Neuronal stem cell (in vitro differentiated cells): Measurements from ENCODE around the gene FCGBP.
"Not testable (repeated sequence)": the region's sequence is repeated elsewhere in the genome, so short reads cannot be mapped to it uniquely, and the experiment has no call there.

Experiments used
- DNase-seq: peaks from one replicate; pipeline ENCODE4 v3.0.0-alpha.2; 2013; ENCODE audit warnings: low spot score
- H2AFZ ChIP-seq: one replicate; pipeline ENCODE4 v1.6.1; 2013; ENCODE audit warnings: mild to moderate bottlenecking, low read length, inconsistent platforms
- H2AK5ac ChIP-seq: 2 replicates; pipeline ENCODE4 v1.6.1; 2013; ENCODE audit warnings: low read depth, mild to moderate bottlenecking, inconsistent platforms, low read length, moderate library complexity, mixed read lengths
- H2BK120ac ChIP-seq: 2 replicates; pipeline ENCODE4 v1.6.1; 2013; ENCODE audit warnings: low read depth, mild to moderate bottlenecking, inconsistent platforms, low read length, moderate library complexity, mixed read lengths
- H2BK12ac ChIP-seq: one replicate; pipeline ENCODE4 v1.6.1; 2013; ENCODE audit warnings: low read length, inconsistent platforms
- H2BK15ac ChIP-seq: 2 replicates; pipeline ENCODE4 v1.6.1; 2013; ENCODE audit warnings: mild to moderate bottlenecking, low read length, inconsistent platforms, mixed read lengths
- H2BK5ac ChIP-seq: one replicate; pipeline ENCODE4 v1.6.1; 2013; ENCODE audit warnings: inconsistent platforms, mild to moderate bottlenecking, low read length, moderate library complexity
- H3K14ac ChIP-seq: one replicate; pipeline ENCODE4 v1.6.1; 2013; ENCODE audit warnings: low read length, inconsistent platforms
- H3K18ac ChIP-seq: 2 replicates; pipeline ENCODE4 v1.6.1; 2013; ENCODE audit warnings: low read length, inconsistent platforms
- H3K23ac ChIP-seq: 2 replicates; pipeline ENCODE4 v1.6.1; 2013; ENCODE audit warnings: low read depth, mild to moderate bottlenecking, mixed read lengths, low read length, inconsistent platforms; ENCODE audit not compliant: poor library complexity
- H3K27ac ChIP-seq: replicated peaks from 3 replicates; pipeline ENCODE4 v1.5.1; 2013; ENCODE audit warnings: low read length, inconsistent platforms
- H3K27me3 ChIP-seq, 3 experiments: 2 replicates each; pipeline ENCODE4 v1.6.1; 2013; ENCODE audit warnings: low read length in 3 of 3, mild to moderate bottlenecking in 2 of 3, inconsistent platforms in 1 of 3, low read depth in 1 of 3, mixed read lengths in 1 of 3, moderate library complexity in 1 of 3; ENCODE audit not compliant: control insufficient read depth in 3 of 3, insufficient read depth in 3 of 3
- H3K36me3 ChIP-seq, 2 donors: replicated peaks in 1 of 2; 2 replicates each; pipeline ENCODE4 v1.6.1; 2013; ENCODE audit warnings: low read length in 2 of 2; ENCODE audit not compliant: control insufficient read depth in 2 of 2, insufficient read depth in 2 of 2
- H3K4ac ChIP-seq: 2 replicates; pipeline ENCODE4 v1.6.1; 2013; ENCODE audit warnings: inconsistent platforms, mild to moderate bottlenecking, low read length, moderate library complexity
- H3K4me1 ChIP-seq, 2 donors: 1 replicate in 1 of 2; 2 replicates in 1 of 2; pipeline ENCODE4 v1.6.1; 2013; ENCODE audit warnings: low read length in 2 of 2, low read depth in 1 of 2; ENCODE audit not compliant: control insufficient read depth in 2 of 2, insufficient read depth in 1 of 2
- H3K4me2 ChIP-seq: one replicate; pipeline ENCODE4 v1.6.1; 2013; ENCODE audit warnings: mild to moderate bottlenecking, low read length, inconsistent platforms; ENCODE audit not compliant: insufficient read depth, poor library complexity, severe bottlenecking
- H3K4me3 ChIP-seq, 2 donors: 2 replicates each; pipeline ENCODE4 v1.5.1; 2013; ENCODE audit warnings: low read length in 2 of 2, mild to moderate bottlenecking in 2 of 2, inconsistent platforms in 1 of 2, moderate library complexity in 1 of 2
- H3K79me1 ChIP-seq: one replicate; pipeline ENCODE4 v1.6.1; 2013; ENCODE audit warnings: low read depth, mild to moderate bottlenecking, inconsistent platforms, low read length, moderate library complexity
- H3K9ac ChIP-seq: one replicate; pipeline ENCODE4 v1.6.1; 2013; ENCODE audit warnings: mild to moderate bottlenecking, low read depth, low read length, inconsistent platforms; ENCODE audit not compliant: poor library complexity
- H3K9me3 ChIP-seq, 2 donors: replicated peaks in 1 of 2; 2 replicates each; pipeline versions ENCODE3 to v1.6.1; 2013; ENCODE audit warnings: low read length in 2 of 2, mild to moderate bottlenecking in 2 of 2, inconsistent platforms in 1 of 2, low read depth in 1 of 2, mixed read lengths in 1 of 2, moderate library complexity in 1 of 2; ENCODE audit not compliant: control insufficient read depth in 2 of 2, insufficient read depth in 1 of 2
- H4K8ac ChIP-seq: one replicate; pipeline ENCODE4 v1.6.1; 2013; ENCODE audit warnings: low read depth, mild to moderate bottlenecking, inconsistent platforms, low read length, moderate library complexity
- H4K91ac ChIP-seq: one replicate; pipeline ENCODE4 v1.6.1; 2013; ENCODE audit warnings: low read length, low read depth, mild to moderate bottlenecking, inconsistent platforms; ENCODE audit not compliant: poor library complexity
- WGBS, 2 donors: extraction: QIAGEN DNeasy Blood & Tissue Kit; methylation state at CpG; one replicate each; pipeline ENCODE4 v1.1.7; 2013; ENCODE audit warnings: missing lambda C conversion rate in 2 of 2, mixed read lengths in 1 of 2; ENCODE audit not compliant: insufficient read length in 2 of 2, insufficient replicate concordance in 1 of 2; ENCODE audit errors: extremely low coverage in 2 of 2; 5-methylcytosine and 5-hydroxymethylcytosine counted together

Gene FCGBP

DNA sequence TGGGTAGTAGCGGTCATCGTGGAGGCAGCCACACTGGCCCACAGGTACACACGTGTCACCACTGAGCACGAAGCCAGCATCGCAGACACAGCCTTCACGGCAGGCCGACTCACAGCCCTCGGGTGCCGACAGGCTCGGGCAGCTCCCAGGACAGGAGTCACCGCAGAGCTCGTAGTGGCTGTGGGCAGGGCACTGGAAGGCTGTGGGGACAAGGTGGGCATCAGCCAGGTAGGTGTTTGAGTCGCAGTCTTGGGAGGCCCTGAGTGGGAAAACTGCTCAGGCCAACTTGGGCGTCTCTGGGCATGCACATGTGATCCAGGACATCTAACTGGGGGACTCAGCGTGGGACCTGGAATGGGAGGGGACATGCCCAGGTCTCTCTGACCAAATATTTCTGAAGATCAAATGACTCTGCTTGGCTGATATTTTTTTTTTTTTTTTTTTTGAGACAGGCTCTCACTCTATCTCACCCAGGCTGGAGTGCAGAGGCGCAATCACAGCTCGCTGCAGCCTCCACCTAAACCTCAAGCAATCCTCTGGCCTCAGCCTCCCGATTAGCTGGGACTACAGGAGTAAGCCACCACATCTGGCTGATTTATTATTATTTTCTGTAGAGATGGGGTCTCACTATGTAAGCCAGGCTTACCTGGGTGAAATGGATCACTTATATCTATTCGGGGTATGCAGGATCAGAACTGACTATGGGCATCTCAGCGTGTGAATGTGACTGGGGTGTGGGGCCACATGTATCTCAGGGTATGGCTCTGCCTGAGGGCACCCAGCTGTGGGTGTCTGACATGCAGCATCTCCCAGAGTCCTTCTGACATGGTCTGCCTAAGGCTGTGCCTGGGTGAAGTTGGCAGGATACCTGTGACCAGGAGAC is 44.3 kb downstream of the FCGBP start:
- Histone ChIP-seq H3K9ac (peak overlapping the region; percentile 14), H3K18ac (peak overlapping the region; percentile 0)
- H2BK12ac ChIP-seq, H2AFZ ChIP-seq, H4K91ac ChIP-seq, H4K8ac ChIP-seq, H3K14ac ChIP-seq, H3K4me3 ChIP-seq, DNase-seq, H2AK5ac ChIP-seq, H3K27me3 ChIP-seq, H3K4me1 ChIP-seq, H3K36me3 ChIP-seq, H3K27ac ChIP-seq, H2BK15ac ChIP-seq, H3K79me1 ChIP-seq, H3K4ac ChIP-seq, H3K4me2 ChIP-seq, H3K9me3 ChIP-seq, H3K23ac ChIP-seq, H2BK120ac ChIP-seq, H2BK5ac ChIP-seq: not testable (repeated sequence)
- no CpG with 5 or more reads among the region's 20 CpGs for WGBS, 2 donors

GRCh38 chr19:39887456-39887951 is 46.9 kb downstream of the FCGBP start:
- not testable (repeated sequence) for H4K91ac ChIP-seq, H2AK5ac ChIP-seq, H2AFZ ChIP-seq, H3K79me1 ChIP-seq, H3K4me1 ChIP-seq, H3K4ac ChIP-seq, H3K9me3 ChIP-seq, H3K14ac ChIP-seq, H3K36me3 ChIP-seq, H3K23ac ChIP-seq, H3K4me3 ChIP-seq, H2BK5ac ChIP-seq, H3K27me3 ChIP-seq, H3K9ac ChIP-seq, H2BK15ac ChIP-seq, H4K8ac ChIP-seq, H3K4me2 ChIP-seq, H2BK12ac ChIP-seq, H2BK120ac ChIP-seq, H3K18ac ChIP-seq, H3K27ac ChIP-seq, DNase-seq
- no CpG with 5 or more reads among the region's 3 CpGs for WGBS, 2 donors

DNA sequence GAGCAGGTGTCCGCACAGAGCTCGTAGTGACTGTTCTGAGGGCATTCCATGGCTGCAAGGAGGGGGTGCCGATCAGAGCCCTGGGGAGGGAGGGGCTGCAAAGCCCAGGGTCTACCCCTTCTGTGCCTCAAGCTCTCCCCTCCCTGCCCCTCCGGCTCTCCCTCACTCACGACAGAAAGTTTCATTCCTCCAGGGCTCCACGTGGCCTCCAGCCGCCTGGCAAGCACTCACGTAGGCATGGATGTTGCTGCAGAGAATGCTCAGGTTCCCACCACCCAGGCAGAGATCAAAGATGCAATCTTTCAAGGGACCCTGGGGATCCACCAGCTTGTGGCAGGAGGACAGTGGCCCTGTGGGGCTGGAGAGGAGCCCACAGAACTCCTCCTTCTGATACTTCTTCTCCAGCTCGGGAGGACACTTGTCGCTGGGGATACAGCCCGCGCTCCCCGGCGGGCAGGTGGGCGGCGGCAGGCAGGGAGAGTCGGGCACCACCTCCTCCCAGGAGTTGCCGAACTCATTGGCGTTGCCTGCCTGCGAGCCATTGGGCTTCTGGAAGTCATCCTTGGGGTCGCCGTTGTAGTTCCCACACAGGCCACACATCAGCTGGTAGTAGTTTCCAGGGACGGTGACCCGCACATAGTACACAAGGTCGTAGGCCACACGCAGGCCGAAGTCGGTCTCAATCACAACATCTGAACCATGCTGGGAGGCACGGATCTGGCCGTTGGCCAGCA is 48.4 kb downstream of the FCGBP start:
- not testable (repeated sequence) for H2AFZ ChIP-seq, H3K18ac ChIP-seq, H3K14ac ChIP-seq, H2BK120ac ChIP-seq, H3K4ac ChIP-seq, H3K79me1 ChIP-seq, H3K23ac ChIP-seq, H3K9ac ChIP-seq, H3K36me3 ChIP-seq, H3K27ac ChIP-seq, H3K4me2 ChIP-seq, H3K4me3 ChIP-seq, H2BK5ac ChIP-seq, H2AK5ac ChIP-seq, H4K91ac ChIP-seq, H3K27me3 ChIP-seq, DNase-seq, H2BK15ac ChIP-seq, H3K4me1 ChIP-seq, H3K9me3 ChIP-seq, H2BK12ac ChIP-seq
- WGBS, 2 donors = no CpG with 5 or more reads among the region's 30 CpGs
- H4K8ac ChIP-seq = peak overlapping the region; percentile 17

DNA sequence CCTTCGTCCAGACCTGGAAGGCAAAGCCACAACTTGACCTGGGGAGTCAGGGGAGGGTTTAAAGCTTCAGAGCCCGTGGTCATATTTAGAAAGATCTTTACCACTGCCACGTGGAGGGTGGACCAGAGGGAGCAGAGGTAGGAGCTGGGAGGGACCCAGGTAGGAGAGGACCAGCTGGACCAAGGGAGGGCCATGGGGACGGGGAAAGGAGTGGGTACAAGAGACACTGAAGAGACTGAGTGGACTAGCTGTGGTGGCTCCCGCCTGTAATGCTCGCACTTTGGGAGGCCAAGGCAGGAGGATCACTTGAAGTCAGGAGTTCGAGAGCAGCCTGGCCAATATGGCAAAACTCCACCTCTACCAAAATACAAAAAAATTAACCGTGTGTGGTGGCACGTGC is 49.7 kb downstream of the FCGBP start:
- not testable (repeated sequence) for H3K9ac ChIP-seq, H3K4ac ChIP-seq, H2BK12ac ChIP-seq, H3K27ac ChIP-seq, H2BK120ac ChIP-seq, H3K18ac ChIP-seq, H4K91ac ChIP-seq, H4K8ac ChIP-seq, H3K23ac ChIP-seq, H3K4me3 ChIP-seq, H2AFZ ChIP-seq, H2AK5ac ChIP-seq, H3K36me3 ChIP-seq, H3K4me2 ChIP-seq, H3K9me3 ChIP-seq, H3K27me3 ChIP-seq, H3K4me1 ChIP-seq, H3K14ac ChIP-seq, H2BK5ac ChIP-seq, H3K79me1 ChIP-seq, H2BK15ac ChIP-seq, DNase-seq
- no CpG with 5 or more reads among the region's 9 CpGs for WGBS, 2 donors
